ENCODE results near the gene STON1.
"Not testable (repeated sequence)": the region's sequence is repeated elsewhere in the genome, so short reads cannot be mapped to it uniquely, and the experiment has no call there.

Gene STON1

GRCh38 chr2:48529676-48530032 is 300 bp upstream of the STON1 start:
- peak; percentile 71 for DNase-seq

GRCh38 chr2:48531141-48531648 is 1.2 kb downstream of the STON1 start:
- DNase-seq = peak; percentile 90

GRCh38 chr2:48532174-48532573 is 2.2 kb downstream of the STON1 start:
- no peak for DNase-seq

- DNase-seq = no peak
These were observed 2.9 kb downstream of the STON1 start for GRCh38 chr2:48532824-48533223.

- no peak for DNase-seq
These were observed 4.8 kb downstream of the STON1 start for GRCh38 chr2:48534781-48535180.

GRCh38 chr2:48540237-48540935 is 10.4 kb downstream of the STON1 start:
- no peak for DNase-seq

GRCh38 chr2:48541666-48542389 is 11.9 kb downstream of the STON1 start:
- no peak for DNase-seq

- DNase-seq = no peak
These were observed 13.9 kb downstream of the STON1 start for GRCh38 chr2:48543895-48544294.

- DNase-seq = peak; percentile 50
These were observed 15.3 kb downstream of the STON1 start for GRCh38 chr2:48545244-48545643.

GRCh38 chr2:48548840-48549239 is 18.9 kb downstream of the STON1 start:
- DNase-seq = no peak

- DNase-seq = no peak
These were observed 20.0 kb downstream of the STON1 start for GRCh38 chr2:48549972-48550371.

- no peak for DNase-seq
These were observed 21.6 kb downstream of the STON1 start for GRCh38 chr2:48551548-48551947.

GRCh38 chr2:48555071-48555470 is 25.1 kb downstream of the STON1 start:
- DNase-seq = not testable (repeated sequence)

- DNase-seq = peak; percentile 32
These were observed 28.5 kb downstream of the STON1 start for GRCh38 chr2:48558456-48558855.

- no peak for DNase-seq
These were observed 30.7 kb downstream of the STON1 start for GRCh38 chr2:48560546-48561209.

GRCh38 chr2:48562281-48562680 is 32.3 kb downstream of the STON1 start:
- no peak for DNase-seq

- peak; percentile 64 for DNase-seq
These were observed 36.8 kb downstream of the STON1 start for GRCh38 chr2:48566592-48567310.

GRCh38 chr2:48567671-48568070 is 37.7 kb downstream of the STON1 start:
- peak; percentile 47 for DNase-seq

GRCh38 chr2:48568547-48568946 is 38.6 kb downstream of the STON1 start:
- peak; percentile 35 for DNase-seq

GRCh38 chr2:48569433-48569832 is 39.5 kb downstream of the STON1 start:
- DNase-seq = no peak

- peak; percentile 90 for DNase-seq
These were observed 42.9 kb downstream of the STON1 start for GRCh38 chr2:48572816-48573215.

GRCh38 chr2:48574353-48575287 is 44.7 kb downstream of the STON1 start:
- DNase-seq = no peak
